Sigmoid colon (tissue), 7 donors: ENCODE results near the gene SLC47A2. TPM values are rescaled to one million over a fixed set of nuclear protein-coding genes. Genes with fewer than 3 reads are reported as not detected.

Experiments used
- DNase-seq: peaks from one replicate; pipeline ENCODE4 v3.0.0-alpha.2; 2019
- H3K27ac ChIP-seq, 4 donors: fragments of 200-600 bp; sonication (generic); one replicate each; pipeline ENCODE4 v1.5.1; 2016 to 2019; ENCODE audit warnings: mild to moderate bottlenecking in 1 of 4
- H3K27me3 ChIP-seq, 3 donors: fragments of 200-600 bp; sonication (generic); one replicate each; pipeline ENCODE4 v1.5.1; 2019; ENCODE audit warnings: mild to moderate bottlenecking in 1 of 3
- H3K36me3 ChIP-seq, 4 donors: fragments of 200-600 bp; sonication (generic); one replicate each; pipeline ENCODE4 v1.5.1; 2016 to 2019
- H3K4me1 ChIP-seq, 4 donors: fragments of 200-600 bp; sonication (generic); one replicate each; pipeline ENCODE4 v1.5.1; 2017 to 2019
- H3K4me3 ChIP-seq, 4 donors: fragments of 200-600 bp; sonication (generic); one replicate each; pipeline ENCODE4 v1.5.1; 2017 to 2019; ENCODE audit warnings: mild to moderate bottlenecking in 2 of 4, moderate library complexity in 1 of 4
- H3K9me3 ChIP-seq, 4 donors: fragments of 200-600 bp in 3 of 4; sonication (generic) in 3 of 4; one replicate each; pipeline versions ENCODE4 v1.5.1 to v1.6.1; 2013 to 2019
- CTCF ChIP-seq, 4 experiments: fragments of 450-650 bp in 3 of 4; fragments of 200-600 bp in 1 of 4; IDR thresholded peaks; one replicate each; pipeline ENCODE4 v1.5.1; 2016 to 2019; ENCODE audit warnings: antibody characterized with exemption in 4 of 4, mild to moderate bottlenecking in 3 of 4, moderate library complexity in 2 of 4
- EP300 ChIP-seq, 4 donors: sonication (generic); formaldehyde crosslinking; IDR thresholded peaks; one replicate each; pipeline ENCODE4 v1.6.1; 2017; ENCODE audit warnings: antibody characterized with exemption in 4 of 4
- POLR2A ChIP-seq, 2 donors: fragments of 450-650 bp; IDR thresholded peaks; one replicate each; pipeline ENCODE4 v1.6.1; 2016; ENCODE audit warnings: antibody characterized with exemption in 2 of 2, mild to moderate bottlenecking in 2 of 2, moderate library complexity in 2 of 2
- POLR2AphosphoS5 ChIP-seq, 4 donors: sonication (generic); formaldehyde crosslinking; IDR thresholded peaks; one replicate each; pipeline ENCODE4 v1.6.1; 2017; ENCODE audit warnings: antibody characterized with exemption in 4 of 4
- WGBS, 2 donors: extraction: QIAGEN DNeasy Blood & Tissue Kit; methylation state at CpG; one replicate each; pipeline ENCODE4 v1.1.7; 2013; 5-methylcytosine and 5-hydroxymethylcytosine counted together
- intact Hi-C: fragments of 100-400 bp; cut with DNase I; formaldehyde crosslinking; loops from one replicate; pipeline ENCODE4 v1.15.1; 2023
- polyA plus RNA-seq, 3 donors: library from polyadenylated mRNA; stranded (reverse); fragments of 200-250 nt; gene quantifications; one replicate each; pipeline ENCODE4 v1.2.3, GENCODE V29; 2013
- total RNA-seq, 4 donors: library from RNA; depleted of rRNA; stranded (reverse); fragments of >200 nt; gene quantifications; one replicate each; pipeline ENCODE4 v1.1.0, GENCODE V29; 2016
- donor health status: healthy with polysubstance abuse.
- donor health status: Bipolar disorder and iron deficiency.
- donor health status: healthy.

The SLC47A2 gene
- total and polyA plus RNA-seq, 7 donors, result 0.35 to 0.60 (median 0.46) TPM; not detected in 4

GRCh38 chr17:19740933-19741332, 24.5 kb upstream of the SLC47A2 start:
- Histone ChIP-seq H3K4me3 (no peak overlapping the region), H3K9me3 (no peaks in the 10 kb centered on the region), H3K27me3 (no peaks in the 10 kb centered on the region), H3K36me3 (no peaks in the 10 kb centered on the region), H3K27ac (no peak overlapping the region), H3K4me1 (peaks cover 0 to 12% (median 11%) of the 10 kb centered on the region in 4 donors)
- no peak for DNase-seq
- TF ChIP-seq CTCF (IDR thresholded peaks at IDR 0.05) (no peak), POLR2A (IDR thresholded peaks at IDR 0.05) (no peak), POLR2AphosphoS5 (IDR thresholded peaks at IDR 0.05) (no peak), EP300 (IDR thresholded peaks at IDR 0.05) (no peak)
- 89% methylated on average over 7 of the region's 7 CpGs for WGBS, 2 donors
- intact Hi-C loops, result no loop called here

- no peak overlapping the region for H3K27ac ChIP-seq
- no peaks in the 10 kb centered on the region for H3K9me3 ChIP-seq
- intact Hi-C loops, result no loop called here
- no peak for DNase-seq
- no peak overlapping the region for H3K4me3 ChIP-seq
- peaks cover 0 to 4% (median 3%) of the 10 kb centered on the region in 4 donors for H3K4me1 ChIP-seq
- 90 to 92% methylated on average over 26 of the region's 26 CpGs for WGBS, 2 donors
- no peaks in the 10 kb centered on the region for H3K27me3 ChIP-seq
- TF ChIP-seq CTCF (IDR thresholded peaks at IDR 0.05) (no peak), EP300 (IDR thresholded peaks at IDR 0.05) (no peak), POLR2AphosphoS5 (IDR thresholded peaks at IDR 0.05) (no peak), POLR2A (IDR thresholded peaks at IDR 0.05) (no peak)
- H3K36me3 ChIP-seq, result no peaks in the 10 kb centered on the region
Measured at GRCh38 chr17:19739241-19740201, 23.1 kb upstream of the SLC47A2 start.

GRCh38 chr17:19738757-19739156, 22.4 kb upstream of the SLC47A2 start:
- no peak for DNase-seq
- H3K27me3 ChIP-seq, result no peaks in the 10 kb centered on the region
- H3K4me1 ChIP-seq, result no peaks in the 10 kb centered on the region
- TF ChIP-seq EP300 (IDR thresholded peaks at IDR 0.05), result no peak
- no peak for TF ChIP-seq POLR2A (IDR thresholded peaks at IDR 0.05)
- no peak for TF ChIP-seq CTCF (IDR thresholded peaks at IDR 0.05)
- TF ChIP-seq POLR2AphosphoS5 (IDR thresholded peaks at IDR 0.05), result no peak
- H3K27ac ChIP-seq, result no peak overlapping the region
- WGBS, 2 donors, result 94 to 95% methylated on average over 9 of the region's 9 CpGs
- no peaks in the 10 kb centered on the region for H3K36me3 ChIP-seq
- H3K9me3 ChIP-seq, result no peaks in the 10 kb centered on the region
- H3K4me3 ChIP-seq, result no peak overlapping the region
- intact Hi-C loops, result no loop called here

- no peaks in the 10 kb centered on the region for H3K9me3 ChIP-seq
- intact Hi-C loops, result no loop called here
- no peaks in the 10 kb centered on the region for H3K27me3 ChIP-seq
- no peak for TF ChIP-seq POLR2A (IDR thresholded peaks at IDR 0.05)
- TF ChIP-seq POLR2AphosphoS5 (IDR thresholded peaks at IDR 0.05), result no peak
- no peak for TF ChIP-seq CTCF (IDR thresholded peaks at IDR 0.05)
- TF ChIP-seq EP300 (IDR thresholded peaks at IDR 0.05), result no peak
- no peaks in the 10 kb centered on the region for H3K36me3 ChIP-seq
- no peak overlapping the region for H3K27ac ChIP-seq
- no peaks in the 10 kb centered on the region for H3K4me1 ChIP-seq
- WGBS, 2 donors, result 93 to 96% methylated on average over 14 of the region's 14 CpGs
- DNase-seq, result no peak
- H3K4me3 ChIP-seq, result no peak overlapping the region
Measured at GRCh38 chr17:19738073-19738449, 21.7 kb upstream of the SLC47A2 start.
